Spleen (tissue), 7 donors: Measurements from ENCODE around the gene ENOX1.

ENCODE experiments used
- CTCF ChIP-seq, 11 experiments: fragments of 200-600 bp in 7 of 11; fragments of 450-650 bp in 4 of 11; sonication (generic) in 4 of 11; IDR thresholded peaks in 8 of 11; conservative IDR thresholded peaks in 3 of 11; 1 replicate in 7 of 11; 2 replicates in 4 of 11; pipeline versions ENCODE4 v1.4.0 to v1.8.0; 2016 to 2021; ENCODE audit warnings: antibody characterized with exemption in 11 of 11, inconsistent platforms in 4 of 11, mild to moderate bottlenecking in 1 of 11
- POLR2A ChIP-seq, 3 donors: fragments of 450-650 bp; IDR thresholded peaks; one replicate each; pipeline ENCODE4 v1.5.1; 2017; ENCODE audit warnings: antibody characterized with exemption in 3 of 3, mild to moderate bottlenecking in 1 of 3
- POLR2AphosphoS5 ChIP-seq, 3 donors: sonication (generic); formaldehyde crosslinking; IDR thresholded peaks; one replicate each; pipeline ENCODE4 v1.5.1; 2017; ENCODE audit warnings: antibody characterized with exemption in 3 of 3
- donor health status: DM: no; HTN: no; CAD: no; lungs with moderate emphysema.
- donor health status: DM: no; HTN: no; CAD: no.
- donor health status: DM: no; HTN: no; CAD: no.

- no peak for TF ChIP-seq CTCF (IDR thresholded peaks at IDR 0.05 in 8 of 11, conservative IDR thresholded peaks at IDR 0.05 in 3 of 11)
- TF ChIP-seq POLR2A (IDR thresholded peaks at IDR 0.05), result no peak
- TF ChIP-seq POLR2AphosphoS5 (IDR thresholded peaks at IDR 0.05), result no peak
Observed at GRCh38 chr13:43543331-43543730, 243.4 kb downstream of the ENOX1 start.
